K562 (cell line): Measurements from ENCODE around the gene TMEM138. TPM values are rescaled to one million over a fixed set of nuclear protein-coding genes. Genes with fewer than 3 reads are reported as not detected.

Experiments
- BHLHE40 ChIP-seq: IDR thresholded peaks from 2 replicates; pipeline ENCODE4 v1.6.1; 2011; ENCODE audit warnings: low read length, improper control_type of control experiment
- ELF2 ChIP-seq: fragments of 250-450 bp; sonication (Bioruptor Pico); IDR thresholded peaks from 2 replicates; pipeline ENCODE4 v1.5.0; 2021; ENCODE audit warnings: mild to moderate bottlenecking
- ESRRA ChIP-seq: fragments of 450-650 bp; IDR thresholded peaks from 2 replicates; pipeline ENCODE4 v1.6.1; 2014; ENCODE audit warnings: low read depth, mild to moderate bottlenecking, moderate library complexity, borderline replicate concordance
- L3MBTL2 ChIP-seq: fragments of 450-650 bp; IDR thresholded peaks from 2 replicates; pipeline ENCODE4 v1.6.1; 2016; ENCODE audit warnings: mild to moderate bottlenecking, moderate library complexity
- NR2C2 ChIP-seq, 2 experiments: fragments of 200-800 bp in 1 of 2; sonication (Bioruptor generic) in 1 of 2; sonication (generic) in 1 of 2; formaldehyde crosslinking in 1 of 2; IDR thresholded peaks; 2 replicates each; pipeline versions ENCODE4 v1.6.1 to v1.8.0; 2016 to 2022; ENCODE audit warnings: mild to moderate bottlenecking in 1 of 2, missing compliant biosample characterization in 1 of 2, missing genetic modification characterization in 1 of 2, missing genetic modification reagents in 1 of 2
- RBM25 ChIP-seq: fragments of 200-400 bp; formaldehyde crosslinking; IDR thresholded peaks from 2 replicates; pipeline ENCODE4 v1.6.1; 2018; ENCODE audit warnings: low read length, low read depth, moderate library complexity; ENCODE audit not compliant: severe bottlenecking
- RBM34 ChIP-seq: fragments of 200-400 bp; formaldehyde crosslinking; IDR thresholded peaks from 2 replicates; pipeline ENCODE4 v1.6.1; 2018; ENCODE audit warnings: low read length, borderline replicate concordance; ENCODE audit not compliant: insufficient read depth
- TEAD2 ChIP-seq: fragments of 450-650 bp; IDR thresholded peaks from 2 replicates; pipeline ENCODE4 v1.6.1; 2016; ENCODE audit warnings: missing genetic modification characterization, control low read depth, missing compliant biosample characterization
- polyA plus RNA-seq, 8 experiments: library from polyadenylated mRNA; depleted of rRNA in 4 of 8; stranded (reverse) in 5 of 8; unstranded in 3 of 8; fragments of >200 nt; fragmentation: Nextera tagmentation in 2 of 8; fragmentation: Illumina TruSeq in 1 of 8; extraction: Ambion mirVana in 2 of 8; extraction: Trizol in 1 of 8; gene quantifications; 2 replicates each; pipeline versions ENCODE4 v1.2.1 to v1.2.3, GENCODE V29; 2011 to 2014; ENCODE audit warnings: inconsistent platforms in 1 of 8, missing spikeins in 1 of 8
- total RNA-seq, 7 experiments: library from RNA; depleted of rRNA in 6 of 7; stranded (reverse); fragments of >200 nt in 6 of 7; fragmentation: Illumina TruSeq in 2 of 7; extraction: Trizol in 2 of 7; gene quantifications; 2 replicates each; pipeline versions ENCODE4 v1.2.1 to v1.2.3, GENCODE V29; 2011 to 2021; ENCODE audit warnings: low replicate concordance in 1 of 7
- TF ChIP-seq, protein P1 (sequence below), 2 experiments: fragments of 450-650 bp; formaldehyde crosslinking in 1 of 2; IDR thresholded peaks; 2 replicates each; pipeline versions ENCODE4 v1.4.0 to v1.6.1; 2014 to 2020; ENCODE audit warnings: mild to moderate bottlenecking in 2 of 2, borderline replicate concordance in 1 of 2, low read depth in 1 of 2
- TF ChIP-seq, protein P2 (sequence below): sonication (generic); formaldehyde crosslinking; IDR thresholded peaks from 2 replicates; pipeline ENCODE4 v1.8.1; 2023; ENCODE audit warnings: mild to moderate bottlenecking, missing genetic modification reagents, moderate library complexity
- TF ChIP-seq, protein P3 (sequence below): sonication (generic); formaldehyde crosslinking; IDR thresholded peaks from 2 replicates; pipeline ENCODE4 v1.8.1; 2022; ENCODE audit warnings: missing genetic modification reagents
- TF ChIP-seq, protein P4 (sequence below), 2 experiments: IDR thresholded peaks; 2 replicates each; pipeline ENCODE4 v1.6.1; 2012; ENCODE audit warnings: improper control_type of control experiment in 2 of 2, low read depth in 2 of 2, low read length in 2 of 2, borderline replicate concordance in 1 of 2

TMEM138 gene
- total and polyA plus RNA-seq, 9 of the 15 experiments (the other 6 are each of a cell fraction or from before 2014, with no cell fraction given) = 23.2 to 168 (median 63.1) TPM

- TF ChIP-seq, protein P1, sequence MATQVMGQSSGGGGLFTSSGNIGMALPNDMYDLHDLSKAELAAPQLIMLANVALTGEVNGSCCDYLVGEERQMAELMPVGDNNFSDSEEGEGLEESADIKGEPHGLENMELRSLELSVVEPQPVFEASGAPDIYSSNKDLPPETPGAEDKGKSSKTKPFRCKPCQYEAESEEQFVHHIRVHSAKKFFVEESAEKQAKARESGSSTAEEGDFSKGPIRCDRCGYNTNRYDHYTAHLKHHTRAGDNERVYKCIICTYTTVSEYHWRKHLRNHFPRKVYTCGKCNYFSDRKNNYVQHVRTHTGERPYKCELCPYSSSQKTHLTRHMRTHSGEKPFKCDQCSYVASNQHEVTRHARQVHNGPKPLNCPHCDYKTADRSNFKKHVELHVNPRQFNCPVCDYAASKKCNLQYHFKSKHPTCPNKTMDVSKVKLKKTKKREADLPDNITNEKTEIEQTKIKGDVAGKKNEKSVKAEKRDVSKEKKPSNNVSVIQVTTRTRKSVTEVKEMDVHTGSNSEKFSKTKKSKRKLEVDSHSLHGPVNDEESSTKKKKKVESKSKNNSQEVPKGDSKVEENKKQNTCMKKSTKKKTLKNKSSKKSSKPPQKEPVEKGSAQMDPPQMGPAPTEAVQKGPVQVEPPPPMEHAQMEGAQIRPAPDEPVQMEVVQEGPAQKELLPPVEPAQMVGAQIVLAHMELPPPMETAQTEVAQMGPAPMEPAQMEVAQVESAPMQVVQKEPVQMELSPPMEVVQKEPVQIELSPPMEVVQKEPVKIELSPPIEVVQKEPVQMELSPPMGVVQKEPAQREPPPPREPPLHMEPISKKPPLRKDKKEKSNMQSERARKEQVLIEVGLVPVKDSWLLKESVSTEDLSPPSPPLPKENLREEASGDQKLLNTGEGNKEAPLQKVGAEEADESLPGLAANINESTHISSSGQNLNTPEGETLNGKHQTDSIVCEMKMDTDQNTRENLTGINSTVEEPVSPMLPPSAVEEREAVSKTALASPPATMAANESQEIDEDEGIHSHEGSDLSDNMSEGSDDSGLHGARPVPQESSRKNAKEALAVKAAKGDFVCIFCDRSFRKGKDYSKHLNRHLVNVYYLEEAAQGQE (IDR thresholded peaks at IDR 0.05; ENCODE audit: borderline replicate concordance) = no peak
- TF ChIP-seq, protein P1 (CRISPR knock-in tag; IDR thresholded peaks at IDR 0.05; ENCODE audit: low read depth) = 0 out of 2 replicates have a peak, but pooled peaks have one; percentile 68
- TF ChIP-seq ESRRA (peak; percentile 65; the same call in 1 of the 2 replicates), L3MBTL2 (peak; percentile 64), RBM34 (0 out of 2 replicates have a peak, but pooled peaks have one; percentile 31), NR2C2 (CRISPR knock-in tag; IDR thresholded peaks at IDR 0.05) (peak; percentile 79; the same call in 1 of the 2 replicates), NR2C2 (tag; IDR thresholded peaks at IDR 0.05) (peak; percentile 71; the same call in 1 of the 2 replicates), ELF2 (peak; percentile 68), TEAD2 (tag) (no peak), BHLHE40 (peak; percentile 71), RBM25 (peak; percentile 88)
- TF ChIP-seq, protein P2, sequence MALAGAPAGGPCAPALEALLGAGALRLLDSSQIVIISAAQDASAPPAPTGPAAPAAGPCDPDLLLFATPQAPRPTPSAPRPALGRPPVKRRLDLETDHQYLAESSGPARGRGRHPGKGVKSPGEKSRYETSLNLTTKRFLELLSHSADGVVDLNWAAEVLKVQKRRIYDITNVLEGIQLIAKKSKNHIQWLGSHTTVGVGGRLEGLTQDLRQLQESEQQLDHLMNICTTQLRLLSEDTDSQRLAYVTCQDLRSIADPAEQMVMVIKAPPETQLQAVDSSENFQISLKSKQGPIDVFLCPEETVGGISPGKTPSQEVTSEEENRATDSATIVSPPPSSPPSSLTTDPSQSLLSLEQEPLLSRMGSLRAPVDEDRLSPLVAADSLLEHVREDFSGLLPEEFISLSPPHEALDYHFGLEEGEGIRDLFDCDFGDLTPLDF (CRISPR knock-in tag) = peak; percentile 62; the same call in 1 of the 2 replicates
- TF ChIP-seq, protein P3, sequence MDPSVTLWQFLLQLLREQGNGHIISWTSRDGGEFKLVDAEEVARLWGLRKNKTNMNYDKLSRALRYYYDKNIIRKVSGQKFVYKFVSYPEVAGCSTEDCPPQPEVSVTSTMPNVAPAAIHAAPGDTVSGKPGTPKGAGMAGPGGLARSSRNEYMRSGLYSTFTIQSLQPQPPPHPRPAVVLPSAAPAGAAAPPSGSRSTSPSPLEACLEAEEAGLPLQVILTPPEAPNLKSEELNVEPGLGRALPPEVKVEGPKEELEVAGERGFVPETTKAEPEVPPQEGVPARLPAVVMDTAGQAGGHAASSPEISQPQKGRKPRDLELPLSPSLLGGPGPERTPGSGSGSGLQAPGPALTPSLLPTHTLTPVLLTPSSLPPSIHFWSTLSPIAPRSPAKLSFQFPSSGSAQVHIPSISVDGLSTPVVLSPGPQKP (CRISPR knock-in tag) = no peak
- TF ChIP-seq, protein P4, sequence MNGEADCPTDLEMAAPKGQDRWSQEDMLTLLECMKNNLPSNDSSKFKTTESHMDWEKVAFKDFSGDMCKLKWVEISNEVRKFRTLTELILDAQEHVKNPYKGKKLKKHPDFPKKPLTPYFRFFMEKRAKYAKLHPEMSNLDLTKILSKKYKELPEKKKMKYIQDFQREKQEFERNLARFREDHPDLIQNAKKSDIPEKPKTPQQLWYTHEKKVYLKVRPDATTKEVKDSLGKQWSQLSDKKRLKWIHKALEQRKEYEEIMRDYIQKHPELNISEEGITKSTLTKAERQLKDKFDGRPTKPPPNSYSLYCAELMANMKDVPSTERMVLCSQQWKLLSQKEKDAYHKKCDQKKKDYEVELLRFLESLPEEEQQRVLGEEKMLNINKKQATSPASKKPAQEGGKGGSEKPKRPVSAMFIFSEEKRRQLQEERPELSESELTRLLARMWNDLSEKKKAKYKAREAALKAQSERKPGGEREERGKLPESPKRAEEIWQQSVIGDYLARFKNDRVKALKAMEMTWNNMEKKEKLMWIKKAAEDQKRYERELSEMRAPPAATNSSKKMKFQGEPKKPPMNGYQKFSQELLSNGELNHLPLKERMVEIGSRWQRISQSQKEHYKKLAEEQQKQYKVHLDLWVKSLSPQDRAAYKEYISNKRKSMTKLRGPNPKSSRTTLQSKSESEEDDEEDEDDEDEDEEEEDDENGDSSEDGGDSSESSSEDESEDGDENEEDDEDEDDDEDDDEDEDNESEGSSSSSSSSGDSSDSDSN (IDR thresholded peaks at IDR 0.05; ENCODE audit: borderline replicate concordance in 1 of 2, low read depth in 2 of 2, low read length in 2 of 2) = 0 out of 4 replicates have a peak, but pooled peaks of 1 of the 2 experiments have one; percentile 10
Measured at GRCh38 chr11:61332797-61333549, 29.2 kb upstream of the TMEM138 start, which contains the start of the genes DDB1 and TKFC (continued).
